Medulla oblongata (tissue), 1 donor: ENCODE results near the gene PIAS3.
"Not testable (repeated sequence)": the region's sequence is repeated elsewhere in the genome, so short reads cannot be mapped to it uniquely, and the experiment has no call there.

Experiments used
- DNase-seq: peaks from one replicate; pipeline ENCODE4 v3.0.0-alpha.2; 2015; ENCODE audit errors: extremely low spot score

PIAS3 gene

DNA sequence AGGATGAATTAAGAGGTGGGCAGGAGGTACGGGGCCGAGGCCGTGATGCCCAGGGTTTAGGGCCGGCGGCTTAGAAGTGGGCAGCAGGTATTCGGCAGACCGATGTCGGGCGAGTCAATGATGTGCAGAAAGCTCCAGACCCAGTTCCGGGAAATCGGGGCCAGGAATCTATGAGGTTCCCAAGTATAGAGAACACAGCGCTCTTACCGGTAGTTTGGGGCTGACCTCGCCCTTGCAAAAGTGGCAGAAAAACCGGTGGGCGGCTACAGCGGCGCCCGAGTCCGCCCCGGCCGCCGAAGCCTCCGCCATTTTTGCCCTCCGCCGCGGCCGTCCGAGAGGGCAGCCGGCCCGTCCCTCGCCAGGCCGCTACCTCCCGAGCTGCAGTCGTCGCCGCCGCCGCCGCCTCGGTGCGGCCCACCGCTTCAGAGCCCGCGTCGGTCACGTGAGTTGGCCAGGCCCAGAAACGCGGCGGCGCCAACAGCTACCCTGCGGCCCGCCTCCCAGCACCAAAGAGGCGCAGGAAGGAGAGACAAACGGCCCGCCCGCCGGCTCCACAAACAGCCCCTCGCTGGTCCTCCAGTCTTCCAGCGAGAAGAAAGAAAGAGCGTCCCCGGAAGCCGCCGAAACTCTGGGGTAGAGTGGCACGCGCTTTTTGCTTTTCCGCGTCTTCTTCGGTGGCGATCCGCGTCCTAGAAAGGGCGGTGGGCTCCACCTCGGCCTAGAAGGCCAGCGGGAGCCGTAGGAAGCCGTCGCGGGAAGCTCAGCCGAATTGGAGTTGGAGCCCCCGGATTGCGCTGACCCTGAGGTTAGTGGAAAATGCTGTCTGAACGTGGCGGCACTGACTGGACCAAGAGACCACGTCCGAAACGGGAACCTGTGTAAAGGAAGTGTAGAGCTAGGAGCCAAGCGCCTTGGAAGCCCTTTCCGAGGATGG lies 35.0 kb downstream of the PIAS3 start, which contains the start of the genes POLR3C and RNF115:
Gene POLR3C (plus strand): TSS at position 636 of the 934 bp plus-strand sequence. CDS start 1,577 bp downstream, outside the sequence.
Gene RNF115 (minus strand): TSS at position 531 of the 934 bp plus-strand sequence. CDS start 222 bp downstream, at position 309.
- peak; percentile 90 for DNase-seq

DNA sequence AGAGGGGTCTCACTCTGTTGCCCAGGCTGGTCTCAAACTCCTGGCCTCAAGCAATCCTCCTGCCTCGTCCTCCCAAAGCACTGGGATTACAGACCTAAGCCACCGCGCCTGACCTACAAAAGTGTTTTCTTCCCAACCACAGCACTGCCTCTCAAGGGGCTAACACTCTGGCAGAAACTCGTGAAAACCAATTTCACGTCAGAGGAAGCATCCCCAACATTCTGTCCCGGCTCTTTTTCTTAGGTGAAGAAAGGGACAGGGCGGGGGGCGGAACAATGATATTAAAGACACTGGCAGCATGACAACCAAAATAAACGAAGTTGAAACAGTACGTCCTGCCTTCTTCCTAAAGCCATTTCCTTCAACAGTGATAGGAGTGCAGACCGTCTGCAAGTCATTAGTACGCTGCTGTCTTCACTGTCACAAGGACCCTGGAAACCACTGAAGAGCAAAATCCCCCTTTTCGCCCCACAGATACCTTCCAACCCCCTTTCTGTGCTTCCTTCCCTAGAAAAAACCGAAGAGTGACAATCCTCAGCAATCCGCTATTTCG lies 36.0 kb downstream of the PIAS3 start:
- not testable (repeated sequence) for DNase-seq

DNA sequence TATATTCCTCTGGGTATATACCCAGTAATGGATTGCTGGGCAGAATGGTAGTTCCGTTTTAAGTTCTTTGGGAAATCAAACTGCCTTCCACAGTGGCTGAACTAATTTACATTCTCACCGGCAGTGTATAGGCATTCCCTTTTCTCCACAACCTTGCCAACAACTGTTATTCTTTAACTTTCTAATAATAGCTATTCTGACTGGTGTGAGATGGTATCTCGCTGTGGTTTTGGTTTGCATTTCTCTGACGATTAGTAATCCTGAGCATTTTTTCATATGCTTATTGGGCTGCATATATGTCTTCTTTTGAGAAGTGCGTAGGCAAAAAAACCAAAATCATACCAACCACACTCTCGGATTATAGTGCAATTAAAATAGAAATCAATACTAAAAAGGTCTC lies 40.8 kb downstream of the PIAS3 start:
- DNase-seq = not testable (repeated sequence)

DNA sequence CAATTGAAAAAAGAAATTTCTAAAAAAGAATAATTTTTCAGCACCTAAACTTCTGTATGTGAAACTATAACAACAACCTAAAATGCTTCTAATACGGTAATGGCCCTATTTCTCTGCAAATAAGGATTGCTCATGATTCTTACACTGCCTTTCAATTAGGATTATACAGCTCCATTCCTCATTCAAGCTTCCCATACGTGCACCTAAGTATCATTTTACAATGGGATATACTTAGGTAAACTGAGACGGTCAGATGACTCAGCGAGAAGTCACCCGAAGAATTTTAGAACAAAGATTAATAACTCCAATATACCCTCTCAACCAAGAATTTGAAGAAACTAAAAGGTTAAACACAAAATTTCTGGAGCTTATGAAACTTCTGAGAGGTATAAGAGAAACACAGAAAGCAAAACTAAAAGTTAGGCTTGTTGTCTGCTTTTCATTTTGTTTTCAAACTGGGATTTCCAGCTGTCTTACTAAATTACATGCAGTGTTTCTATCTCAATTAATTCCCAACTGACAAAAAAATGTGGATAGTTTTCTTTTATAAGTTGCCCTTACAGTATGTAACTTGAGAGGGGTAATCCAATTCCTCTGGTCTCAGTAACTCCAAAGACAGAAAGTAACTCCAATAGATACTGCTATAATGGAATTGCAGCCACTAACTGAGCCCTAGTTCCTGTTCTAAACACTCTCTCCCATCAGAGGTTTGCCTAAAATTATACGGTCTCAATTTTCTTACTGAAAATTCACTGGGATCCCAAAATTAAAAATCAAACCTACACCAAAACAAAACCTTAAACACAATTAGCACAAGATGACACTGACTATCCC lies 45.7 kb downstream of the PIAS3 start:
- not testable (repeated sequence) for DNase-seq

DNA sequence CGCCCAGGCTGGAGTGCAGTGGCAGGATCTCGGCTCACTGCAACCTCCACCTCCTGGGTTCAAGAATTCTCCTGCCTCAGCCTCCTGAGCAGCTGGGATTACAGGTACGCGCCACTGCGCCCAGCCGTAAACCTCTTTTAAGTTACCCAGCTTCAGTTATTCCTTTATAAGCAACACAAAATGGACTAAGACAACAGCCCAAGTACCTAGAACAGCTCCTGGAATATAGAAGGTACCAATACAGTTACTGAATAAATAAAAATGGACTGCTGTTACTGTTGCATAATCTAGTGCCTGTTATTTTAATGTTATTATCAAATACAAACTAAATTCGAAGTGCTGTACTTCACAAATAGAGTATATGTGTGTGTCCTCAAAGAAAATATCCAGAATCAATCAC lies 52.0 kb downstream of the PIAS3 start:
- DNase-seq = no peak

DNA sequence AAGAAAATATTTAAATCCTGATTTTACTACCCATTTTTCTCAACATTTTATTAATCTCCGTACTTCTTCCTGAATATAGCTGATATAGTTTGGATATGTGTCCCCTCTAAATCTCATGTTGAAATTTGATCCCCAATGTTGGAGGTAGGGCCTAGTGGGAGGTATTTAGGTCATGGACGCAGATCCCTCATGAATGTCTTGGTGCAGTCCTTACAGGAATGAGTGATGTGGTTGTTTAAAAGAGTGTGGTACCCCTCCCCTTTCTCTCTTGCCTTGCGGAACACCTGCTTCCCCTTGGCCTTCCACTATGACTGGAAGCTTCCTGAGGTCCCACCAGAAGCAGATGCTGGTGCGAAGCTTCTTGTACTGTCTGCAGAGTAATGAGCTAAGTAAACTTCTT lies 52.5 kb downstream of the PIAS3 start:
- no peak for DNase-seq

DNA sequence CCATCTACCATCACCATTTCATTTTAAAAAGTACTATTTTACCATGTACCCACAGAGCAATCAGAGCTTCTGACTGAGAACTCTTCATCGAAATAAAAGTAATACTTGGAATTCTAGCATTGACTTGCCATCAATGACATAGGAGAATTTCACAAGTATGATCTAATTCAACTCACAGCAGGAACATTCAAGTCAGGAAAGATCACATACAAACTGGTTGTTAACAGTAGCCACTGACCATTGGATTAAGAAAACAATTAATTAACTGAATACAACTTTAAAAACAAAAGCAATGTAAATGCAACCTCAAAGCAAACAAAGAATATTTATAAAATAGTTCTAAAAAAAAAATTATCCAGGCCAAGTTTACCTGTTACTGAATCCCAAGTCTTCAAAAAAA lies 53.8 kb downstream of the PIAS3 start:
- DNase-seq = no peak

DNA sequence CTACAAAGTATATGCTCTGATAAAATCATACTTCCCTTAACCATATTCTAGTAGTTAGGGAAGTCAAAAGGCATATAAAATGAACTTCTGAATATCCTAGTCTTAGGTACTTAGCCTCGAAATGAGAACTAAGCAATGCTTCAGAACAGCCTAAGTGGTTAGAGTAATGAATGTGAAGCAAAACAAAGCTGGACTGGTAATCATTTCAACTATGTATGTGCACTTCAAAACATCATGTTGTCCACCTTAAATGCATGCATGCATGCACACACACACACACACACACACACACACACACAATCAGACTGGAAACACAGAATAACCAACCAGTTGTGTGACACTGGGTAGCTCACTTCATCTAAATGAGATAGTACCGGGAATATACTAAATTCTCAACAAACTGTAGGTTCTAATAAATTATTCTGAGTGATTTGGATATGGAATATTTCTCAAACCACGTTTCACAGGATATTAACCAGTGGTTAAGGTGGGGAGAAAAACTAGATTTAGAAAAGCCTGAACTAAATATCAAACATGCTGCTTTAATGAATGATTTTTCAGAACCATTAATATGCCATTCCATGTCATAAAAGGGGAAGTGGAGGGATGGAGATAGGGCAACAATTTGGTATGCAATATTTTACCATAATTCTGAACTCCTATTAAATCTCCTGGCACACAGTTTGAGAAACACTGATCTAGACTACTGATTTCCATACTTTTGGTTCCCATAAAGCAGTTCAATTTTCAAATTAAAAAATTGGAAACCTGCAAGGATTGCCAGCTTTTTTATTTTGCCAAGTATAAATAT lies 54.4 kb downstream of the PIAS3 start:
- no peak for DNase-seq

DNA sequence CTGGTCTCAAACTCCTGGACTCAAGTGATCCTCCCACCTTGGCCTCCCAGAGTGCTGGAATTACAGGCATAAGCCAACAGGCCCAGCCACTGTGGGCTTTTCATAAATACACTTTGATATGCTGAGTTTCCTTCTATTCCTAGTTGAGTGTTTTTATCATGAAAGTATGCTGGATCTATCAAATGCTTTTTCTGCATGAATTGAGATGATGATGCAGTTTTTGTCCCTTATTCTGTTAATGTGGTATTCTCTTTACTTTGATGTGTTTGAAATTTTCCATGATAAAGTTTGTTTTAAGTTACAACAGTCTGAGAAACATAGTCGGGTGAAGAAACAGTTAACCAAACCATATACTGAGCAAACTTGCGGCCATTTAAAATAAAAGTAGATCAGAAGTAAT lies 59.1 kb downstream of the PIAS3 start:
- no peak for DNase-seq
